HUES6 (cell line): Measurements from ENCODE around the gene PAX8.

Experiments used
- H3K27ac ChIP-seq: 2 replicates; pipeline ENCODE4 v1.7.0; 2013; ENCODE audit warnings: low read depth, mild to moderate bottlenecking, low read length, inconsistent platforms
- H3K27me3 ChIP-seq: 2 replicates; pipeline ENCODE4 v1.6.1; 2013; ENCODE audit warnings: low read length; ENCODE audit not compliant: control insufficient read depth, insufficient read depth
- H3K36me3 ChIP-seq: 2 replicates; pipeline ENCODE4 v1.6.1; 2013; ENCODE audit warnings: low read length; ENCODE audit not compliant: control insufficient read depth, insufficient read depth
- H3K4me1 ChIP-seq: 2 replicates; pipeline ENCODE4 v1.6.1; 2013; ENCODE audit warnings: low read length; ENCODE audit not compliant: control insufficient read depth, insufficient read depth
- H3K4me3 ChIP-seq: 2 replicates; pipeline ENCODE4 v1.5.1; 2013; ENCODE audit warnings: low read depth, low read length
- H3K9ac ChIP-seq: one replicate; pipeline ENCODE4 v1.6.1; 2013; ENCODE audit warnings: mild to moderate bottlenecking, low read length
- H3K9me3 ChIP-seq: 2 replicates; pipeline ENCODE4 v1.6.1; 2013; ENCODE audit warnings: low read depth, low read length; ENCODE audit not compliant: control insufficient read depth, insufficient read depth

PAX8 gene

GRCh38 chr2:113209011-113209645 lies 69.6 kb downstream of the PAX8 start:
- H3K36me3 ChIP-seq: no peaks in the 10 kb centered on the region
- peaks cover 23% of the 10 kb centered on the region; the same call in 1 of the 2 replicates for H3K4me1 ChIP-seq
- H3K27ac ChIP-seq: no peak overlapping the region
- no peak overlapping the region for H3K9ac ChIP-seq
- no peak overlapping the region for H3K4me3 ChIP-seq
- no peaks in the 10 kb centered on the region for H3K9me3 ChIP-seq
- no peaks in the 10 kb centered on the region for H3K27me3 ChIP-seq

GRCh38 chr2:113208396-113208795 lies 70.3 kb downstream of the PAX8 start:
- no peak overlapping the region for H3K27ac ChIP-seq
- H3K4me1 ChIP-seq: peaks cover 23% of the 10 kb centered on the region; the same call in 1 of the 2 replicates
- H3K9ac ChIP-seq: no peak overlapping the region
- no peaks in the 10 kb centered on the region for H3K9me3 ChIP-seq
- no peak overlapping the region for H3K4me3 ChIP-seq
- no peaks in the 10 kb centered on the region for H3K27me3 ChIP-seq
- H3K36me3 ChIP-seq: no peaks in the 10 kb centered on the region

GRCh38 chr2:113207021-113207420 lies 71.7 kb downstream of the PAX8 start:
- Histone ChIP-seq H3K27ac (no peak overlapping the region), H3K4me1 (peaks cover 15% of the 10 kb centered on the region; the same call in 1 of the 2 replicates), H3K27me3 (no peaks in the 10 kb centered on the region), H3K36me3 (no peaks in the 10 kb centered on the region), H3K9ac (no peak overlapping the region), H3K4me3 (no peak overlapping the region), H3K9me3 (no peaks in the 10 kb centered on the region)

GRCh38 chr2:113206251-113206650 lies 72.5 kb downstream of the PAX8 start:
- H3K27me3 ChIP-seq: no peaks in the 10 kb centered on the region
- H3K36me3 ChIP-seq: no peaks in the 10 kb centered on the region
- no peak overlapping the region for H3K4me3 ChIP-seq
- H3K9me3 ChIP-seq: no peaks in the 10 kb centered on the region
- no peak overlapping the region for H3K9ac ChIP-seq
- no peak overlapping the region for H3K27ac ChIP-seq
- peaks cover 10% of the 10 kb centered on the region; the same call in 1 of the 2 replicates for H3K4me1 ChIP-seq

GRCh38 chr2:113203901-113204519 lies 74.7 kb downstream of the PAX8 start:
- no peak overlapping the region for H3K4me3 ChIP-seq
- no peak overlapping the region for H3K27ac ChIP-seq
- no peak overlapping the region for H3K9ac ChIP-seq
- no peaks in the 10 kb centered on the region for H3K36me3 ChIP-seq
- H3K4me1 ChIP-seq: peaks cover 4% of the 10 kb centered on the region; the same call in 1 of the 2 replicates
- H3K27me3 ChIP-seq: no peaks in the 10 kb centered on the region
- H3K9me3 ChIP-seq: no peaks in the 10 kb centered on the region

- Histone ChIP-seq H3K9ac (no peak overlapping the region), H3K4me1 (peaks cover 4% of the 10 kb centered on the region; the same call in 1 of the 2 replicates), H3K27ac (no peak overlapping the region), H3K4me3 (no peak overlapping the region), H3K36me3 (no peaks in the 10 kb centered on the region), H3K27me3 (peaks cover 5% of the 10 kb centered on the region; the same call in 1 of the 2 replicates), H3K9me3 (no peaks in the 10 kb centered on the region)
Measured at GRCh38 chr2:113203217-113203530, 75.5 kb downstream of the PAX8 start.

GRCh38 chr2:113202305-113203216 lies 76.2 kb downstream of the PAX8 start:
- no peaks in the 10 kb centered on the region for H3K9me3 ChIP-seq
- peaks cover 11% of the 10 kb centered on the region for H3K27me3 ChIP-seq
- no peak overlapping the region for H3K9ac ChIP-seq
- H3K4me1 ChIP-seq: peaks cover 4% of the 10 kb centered on the region; the same call in 1 of the 2 replicates
- no peaks in the 10 kb centered on the region for H3K36me3 ChIP-seq
- no peak overlapping the region for H3K4me3 ChIP-seq
- H3K27ac ChIP-seq: no peak overlapping the region

- Histone ChIP-seq H3K27ac (no peak overlapping the region), H3K9me3 (no peaks in the 10 kb centered on the region), H3K9ac (no peak overlapping the region), H3K27me3 (peaks cover 19% of the 10 kb centered on the region), H3K4me1 (peaks cover 4% of the 10 kb centered on the region; the same call in 1 of the 2 replicates), H3K4me3 (no peak overlapping the region), H3K36me3 (no peaks in the 10 kb centered on the region)
Measured at GRCh38 chr2:113201496-113202304, 77.0 kb downstream of the PAX8 start.

- H3K27ac ChIP-seq: no peak overlapping the region
- peaks cover 4% of the 10 kb centered on the region; the same call in 1 of the 2 replicates for H3K4me1 ChIP-seq
- H3K36me3 ChIP-seq: no peaks in the 10 kb centered on the region
Measured at GRCh38 chr2:113200736-113201490, 77.8 kb downstream of the PAX8 start.

GRCh38 chr2:113200236-113200635 lies 78.5 kb downstream of the PAX8 start:
- Histone ChIP-seq H3K4me3 (no peak overlapping the region), H3K27me3 (peaks cover 26% of the 10 kb centered on the region), H3K27ac (no peak overlapping the region), H3K4me1 (peaks cover 4% of the 10 kb centered on the region; the same call in 1 of the 2 replicates), H3K9ac (no peak overlapping the region), H3K9me3 (no peaks in the 10 kb centered on the region), H3K36me3 (no peaks in the 10 kb centered on the region)

More at GRCh38 chr2:113200736-113201490, 77.8 kb downstream of the PAX8 start:
- H3K9ac ChIP-seq: no peak overlapping the region
- H3K4me3 ChIP-seq: no peak overlapping the region
- peaks cover 26% of the 10 kb centered on the region for H3K27me3 ChIP-seq
- no peaks in the 10 kb centered on the region for H3K9me3 ChIP-seq
